Muscle layer of duodenum (tissue), 2 donors: Measurements from ENCODE around the gene ELMO3.

Experiments
- H3K27ac ChIP-seq: one replicate; pipeline ENCODE4 v1.7.0; 2013; ENCODE audit warnings: mild to moderate bottlenecking, low read length
- H3K27me3 ChIP-seq: one replicate; pipeline ENCODE4 v1.7.0; 2013; ENCODE audit warnings: low read depth, mild to moderate bottlenecking, control low read depth, low read length
- H3K36me3 ChIP-seq, 2 donors: one replicate each; pipeline ENCODE4 v1.7.0; 2013; ENCODE audit warnings: low read length in 2 of 2, control low read depth in 1 of 2, mild to moderate bottlenecking in 1 of 2; ENCODE audit not compliant: insufficient read depth in 2 of 2, control insufficient read depth in 1 of 2
- H3K4me1 ChIP-seq, 2 donors: one replicate each; pipeline ENCODE4 v1.7.0; 2013; ENCODE audit warnings: low read length in 2 of 2, mild to moderate bottlenecking in 2 of 2, control low read depth in 1 of 2, moderate library complexity in 1 of 2; ENCODE audit not compliant: insufficient read depth in 2 of 2, control insufficient read depth in 1 of 2
- H3K4me3 ChIP-seq, 2 donors: one replicate each; pipeline ENCODE4 v1.7.0; 2013; ENCODE audit warnings: low read length in 2 of 2, low read depth in 1 of 2, mild to moderate bottlenecking in 1 of 2
- H3K9me3 ChIP-seq, 2 donors: one replicate each; pipeline ENCODE4 v1.7.0; 2013; ENCODE audit warnings: low read length in 2 of 2, control low read depth in 1 of 2, mild to moderate bottlenecking in 1 of 2; ENCODE audit not compliant: control insufficient read depth in 1 of 2
- donor health status: healthy.

Gene ELMO3

GRCh38 chr16:67185651-67186134 lies 13.2 kb upstream of the ELMO3 start:
- Histone ChIP-seq H3K36me3 (no peaks in the 10 kb centered on the region), H3K9me3 (no peaks in the 10 kb centered on the region), H3K27me3 (no peaks in the 10 kb centered on the region), H3K4me3 (peak overlapping the region in 1 of 2 donors; percentile 85), H3K4me1 (peaks cover 9 to 32% of the 10 kb centered on the region in 2 donors), H3K27ac (no peak overlapping the region)

- no peaks in the 10 kb centered on the region for H3K36me3 ChIP-seq
- no peaks in the 10 kb centered on the region for H3K27me3 ChIP-seq
- no peaks in the 10 kb centered on the region for H3K9me3 ChIP-seq
- peaks cover 9 to 34% of the 10 kb centered on the region in 2 donors for H3K4me1 ChIP-seq
- H3K4me3 ChIP-seq: no peak overlapping the region
- H3K27ac ChIP-seq: no peak overlapping the region
Observed at GRCh38 chr16:67186550-67186950, 12.4 kb upstream of the ELMO3 start.

GRCh38 chr16:67187175-67187890 lies 11.6 kb upstream of the ELMO3 start:
- Histone ChIP-seq H3K9me3 (no peaks in the 10 kb centered on the region), H3K4me1 (peaks cover 6 to 34% of the 10 kb centered on the region in 2 donors), H3K27ac (no peak overlapping the region), H3K27me3 (no peaks in the 10 kb centered on the region), H3K4me3 (no peak overlapping the region), H3K36me3 (no peaks in the 10 kb centered on the region)

GRCh38 chr16:67188323-67188722 lies 10.6 kb upstream of the ELMO3 start:
- H3K36me3 ChIP-seq: no peaks in the 10 kb centered on the region
- H3K27me3 ChIP-seq: no peaks in the 10 kb centered on the region
- H3K4me3 ChIP-seq: no peak overlapping the region
- no peaks in the 10 kb centered on the region for H3K9me3 ChIP-seq
- peaks cover 8 to 36% of the 10 kb centered on the region in 2 donors for H3K4me1 ChIP-seq
- no peak overlapping the region for H3K27ac ChIP-seq

- no peak overlapping the region for H3K27ac ChIP-seq
- peaks cover 1 to 2% of the 10 kb centered on the region in 2 donors for H3K36me3 ChIP-seq
- H3K27me3 ChIP-seq: no peaks in the 10 kb centered on the region
- H3K4me1 ChIP-seq: peaks cover 12 to 40% of the 10 kb centered on the region in 2 donors
- H3K4me3 ChIP-seq: no peak overlapping the region
- no peaks in the 10 kb centered on the region for H3K9me3 ChIP-seq
Observed at GRCh38 chr16:67188798-67189197, 10.1 kb upstream of the ELMO3 start.

- H3K27ac ChIP-seq: no peak within 1 kb of the TSS
Observed at GRCh38 chr16:67190041-67190440, 8.9 kb upstream of the ELMO3 start, which contains the start of gene EXOC3L1. Gene EXOC3L1 (minus strand): TSS chr16:67190136. CDS start chr16:67189676, 460 bp downstream.

GRCh38 chr16:67190448-67191399 lies 8.2 kb upstream of the ELMO3 start:
- Histone ChIP-seq H3K4me1 (peaks cover 15 to 30% of the 10 kb centered on the region in 2 donors), H3K27me3 (no peaks in the 10 kb centered on the region), H3K4me3 (no peak overlapping the region), H3K36me3 (peaks cover 21% of the 10 kb centered on the region in 2 donors), H3K27ac (no peak overlapping the region), H3K9me3 (no peaks in the 10 kb centered on the region)

More at GRCh38 chr16:67190041-67190440, 8.9 kb upstream of the ELMO3 start, which contains the start of gene EXOC3L1:
- Histone ChIP-seq H3K4me3 (no peak within 1 kb of the TSS), H3K4me1 (peaks cover 15 to 36% of the 10 kb centered on the region in 2 donors), H3K9me3 (no peaks in the 10 kb centered on the region), H3K36me3 (peaks cover 14% of the 10 kb centered on the region in 2 donors), H3K27me3 (no peaks in the 10 kb centered on the region)

- Histone ChIP-seq H3K4me3 (peak overlapping the region; percentile 30 to 94), H3K4me1 (peaks cover 15 to 26% of the 10 kb centered on the region in 2 donors), H3K36me3 (peaks cover 28 to 29% of the 10 kb centered on the region in 2 donors), H3K27ac (no peak overlapping the region), H3K27me3 (no peaks in the 10 kb centered on the region), H3K9me3 (no peaks in the 10 kb centered on the region)
Observed at GRCh38 chr16:67191411-67191994, 7.4 kb upstream of the ELMO3 start.

GRCh38 chr16:67191995-67192681 lies 6.8 kb upstream of the ELMO3 start, which contains the start of gene E2F4:
Gene E2F4 (plus strand): TSS chr16:67192155. CDS start chr16:67192228, 73 bp downstream.
- Histone ChIP-seq H3K4me3 (peak within 1 kb of the TSS; percentile 94), H3K36me3 (peaks cover 35% of the 10 kb centered on the region in 2 donors), H3K27ac (peak within 1 kb of the TSS; percentile 88), H3K27me3 (no peaks in the 10 kb centered on the region), H3K9me3 (no peaks in the 10 kb centered on the region), H3K4me1 (peaks cover 15 to 26% of the 10 kb centered on the region in 2 donors)

GRCh38 chr16:67192781-67193361 lies 6.1 kb upstream of the ELMO3 start:
- H3K27ac ChIP-seq: peak overlapping the region; percentile 88
- peak overlapping the region; percentile 94 for H3K4me3 ChIP-seq
- no peaks in the 10 kb centered on the region for H3K9me3 ChIP-seq
- H3K4me1 ChIP-seq: peaks cover 15 to 26% of the 10 kb centered on the region in 2 donors
- peaks cover 42 to 43% of the 10 kb centered on the region in 2 donors for H3K36me3 ChIP-seq
- no peaks in the 10 kb centered on the region for H3K27me3 ChIP-seq
